HCT116 (cell line): ENCODE results near the gene TUBA4A. TPM values are rescaled to one million over a fixed set of nuclear protein-coding genes. Genes with fewer than 3 reads are reported as not detected.

ENCODE experiments used
- ATAC-seq: fragments of 200-7000 bp; cut with Tn5 transposase; 2 replicates; pipeline ENCODE4 v1.9.1; 2020; ENCODE audit warnings: mild to moderate bottlenecking, moderate library complexity
- BruUV-seq: library from RNA; stranded (reverse); fragments of 400-500 nt; replicated peaks from 2 replicates; lab custom pipeline; 2021; lab: Mats Ljungman, UMichigan
- CTCF ChIA-PET: fragments of 300-600 bp; sonication (Branson Sonifier 250); formaldehyde crosslinking; loops from one replicate; lab custom pipeline; 2021; ENCODE audit warnings: antibody characterized with exemption; lab: Charles Lee
- POLR2A ChIA-PET: fragments of 300-600, 350-600 bp; sonication (Branson Sonifier 250); formaldehyde crosslinking; loops from one replicate; lab custom pipeline; 2021; ENCODE audit warnings: antibody characterized with exemption; lab: Charles Lee
- RAD21 ChIA-PET, 2 experiments: fragments of 300-600 bp; sonication (Branson Sonifier 250); formaldehyde crosslinking; loops; one replicate each; lab custom pipeline; 2023; ENCODE audit warnings: low total read pairs in 2 of 2; ENCODE audit not compliant: uncharacterized antibody in 2 of 2, unreplicated experiment in 2 of 2, low non-redundant PET in 1 of 2; lab: Charles Lee
- DNase-seq: peaks from one replicate; pipeline ENCODE4 v3.0.0-alpha.2; 2010; ENCODE audit warnings: low read depth, low spot score
- H2AFZ ChIP-seq: fragments of 200-600 bp; shearing (Covaris generic), sonication (generic); 2 replicates; pipeline ENCODE4 v1.6.1; 2017; ENCODE audit warnings: low read depth, mixed run types, mixed read lengths, antibody characterized with exemption, low read length; ENCODE audit not compliant: poor library complexity, severe bottlenecking
- H3K27ac ChIP-seq: 2 replicates; pipeline ENCODE4 v1.5.1; 2012; ENCODE audit warnings: low read depth, low read length
- H3K27me3 ChIP-seq: fragments of 200-600 bp; sonication (generic); 2 replicates; pipeline ENCODE4 v1.6.1; 2016; ENCODE audit warnings: mixed run types, low read length, mixed read lengths; ENCODE audit not compliant: insufficient read depth
- H3K36me3 ChIP-seq, 2 experiments: fragments of 200-500 bp in 1 of 2; fragments of 200-600 bp in 1 of 2; sonication (Bioruptor generic) in 1 of 2; sonication (generic) in 1 of 2; 2 replicates each; pipeline versions ENCODE4 v1.5.1 to v1.6.1; 2014 to 2016; ENCODE audit warnings: low read length in 2 of 2, inconsistent platforms in 1 of 2, mixed read lengths in 1 of 2, mixed run types in 1 of 2; ENCODE audit not compliant: insufficient read depth in 2 of 2, control insufficient read depth in 1 of 2
- H3K4me1 ChIP-seq, 2 experiments: fragments of 200-600 bp in 1 of 2; sonication (generic) in 1 of 2; 2 replicates each; pipeline versions ENCODE4 v1.5.1 to v1.6.1; 2012 to 2017; ENCODE audit warnings: low read length in 2 of 2, inconsistent platforms in 1 of 2, mild to moderate bottlenecking in 1 of 2, mixed read lengths in 1 of 2, mixed run types in 1 of 2, moderate library complexity in 1 of 2; ENCODE audit not compliant: insufficient read depth in 2 of 2, control insufficient read depth in 1 of 2
- H3K4me2 ChIP-seq: fragments of 200-600 bp; sonication (generic); 2 replicates; pipeline ENCODE4 v1.6.1; 2017; ENCODE audit warnings: mixed run types, low read length, mixed read lengths
- H3K4me3 ChIP-seq, 2 experiments: fragments of 200-600 bp in 1 of 2; sonication (generic) in 1 of 2; replicated peaks in 1 of 2; 2 replicates each; pipeline ENCODE4 v1.5.1; 2011 to 2016; ENCODE audit warnings: low read length in 2 of 2, control low read depth in 1 of 2, low read depth in 1 of 2, mild to moderate bottlenecking in 1 of 2, mixed read lengths in 1 of 2, mixed run types in 1 of 2
- H3K79me2 ChIP-seq: fragments of 200-600 bp; sonication (generic); 2 replicates; pipeline ENCODE4 v1.6.1; 2017; ENCODE audit warnings: mild to moderate bottlenecking, mixed run types, low read length, moderate library complexity, mixed read lengths; ENCODE audit not compliant: insufficient read depth
- H3K9ac ChIP-seq: fragments of 200-600 bp; sonication (generic); 2 replicates; pipeline ENCODE4 v1.6.1; 2016; ENCODE audit warnings: low read length, mixed read lengths
- H3K9me2 ChIP-seq: fragments of 200-600 bp; sonication (generic), shearing (Covaris generic); 2 replicates; pipeline ENCODE4 v1.6.1; 2017; ENCODE audit warnings: mixed run types, mild to moderate bottlenecking, moderate library complexity; ENCODE audit not compliant: insufficient read depth
- H3K9me3 ChIP-seq, 2 experiments: fragments of 200-500 bp in 1 of 2; fragments of 200-600 bp in 1 of 2; sonication (Bioruptor generic) in 1 of 2; sonication (generic) in 1 of 2; 2 replicates each; pipeline ENCODE4 v1.6.1; 2014 to 2017; ENCODE audit warnings: low read length in 2 of 2, mixed read lengths in 2 of 2, inconsistent platforms in 1 of 2, low read depth in 1 of 2, mild to moderate bottlenecking in 1 of 2, mixed run types in 1 of 2, moderate library complexity in 1 of 2; ENCODE audit not compliant: control insufficient read depth in 1 of 2, insufficient read depth in 1 of 2
- H4K20me1 ChIP-seq: fragments of 200-600 bp; sonication (generic), shearing (Covaris generic); 2 replicates; pipeline ENCODE4 v1.6.1; 2017; ENCODE audit warnings: mixed run types, mild to moderate bottlenecking, moderate library complexity; ENCODE audit not compliant: insufficient read depth
- CBX3 ChIP-seq: IDR thresholded peaks from 2 replicates; pipeline ENCODE4 v1.6.1; 2012; ENCODE audit warnings: low read depth
- CEBPB ChIP-seq: IDR thresholded peaks from 2 replicates; pipeline ENCODE4 v1.6.1; 2012; ENCODE audit warnings: low read depth
- EGR1 ChIP-seq: IDR thresholded peaks from 2 replicates; pipeline ENCODE4 v1.6.1; 2012; ENCODE audit warnings: low read depth
- ELF1 ChIP-seq: IDR thresholded peaks from 2 replicates; pipeline ENCODE4 v1.6.1; 2012; ENCODE audit warnings: low read depth, borderline replicate concordance
- EZH2 ChIP-seq: fragments of 200-600 bp; sonication (generic); IDR thresholded peaks from 2 replicates; pipeline ENCODE4 v1.6.1; 2017; ENCODE audit warnings: antibody characterized with exemption, mixed run types
- EZH2phosphoT487 ChIP-seq: fragments of 200-600 bp; IDR thresholded peaks from 2 replicates; pipeline ENCODE4 v1.6.1; 2018; ENCODE audit warnings: antibody characterized with exemption, borderline replicate concordance
- FOSL1 ChIP-seq: IDR thresholded peaks from 2 replicates; pipeline ENCODE4 v1.6.1; 2012; ENCODE audit warnings: low read depth
- JUND ChIP-seq: IDR thresholded peaks from 2 replicates; pipeline ENCODE4 v1.6.1; 2012
- POLR2A ChIP-seq: IDR thresholded peaks from 2 replicates; pipeline ENCODE4 v1.7.0; 2011; ENCODE audit warnings: borderline replicate concordance; ENCODE audit not compliant: insufficient read depth, insufficient read length; ENCODE audit errors: extremely low read depth
- POLR2AphosphoS5 ChIP-seq: IDR thresholded peaks from 2 replicates; pipeline ENCODE4 v1.6.1; 2011; ENCODE audit warnings: mild to moderate bottlenecking, low read depth, low read length, moderate library complexity
- RAD21 ChIP-seq: IDR thresholded peaks from 2 replicates; pipeline ENCODE4 v1.6.1; 2012; ENCODE audit warnings: low read depth, mild to moderate bottlenecking
- REST ChIP-seq: IDR thresholded peaks from 2 replicates; pipeline ENCODE4 v1.6.1; 2012; ENCODE audit warnings: low read depth
- SIN3A ChIP-seq: IDR thresholded peaks from 2 replicates; pipeline ENCODE4 v1.6.1; 2012; ENCODE audit warnings: low read depth
- SP1 ChIP-seq: IDR thresholded peaks from 2 replicates; pipeline ENCODE4 v1.6.1; 2012; ENCODE audit warnings: low read depth
- SRF ChIP-seq: IDR thresholded peaks from 2 replicates; pipeline ENCODE4 v1.6.1; 2012; ENCODE audit warnings: low read depth
- TCF7L2 ChIP-seq: IDR thresholded peaks from 2 replicates; pipeline ENCODE4 v1.7.0; 2011; ENCODE audit warnings: borderline replicate concordance, inconsistent platforms; ENCODE audit not compliant: insufficient read depth, insufficient read length; ENCODE audit errors: extremely low read depth
- YY1 ChIP-seq: IDR thresholded peaks from 2 replicates; pipeline ENCODE4 v1.6.1; 2011; ENCODE audit warnings: low read length, low read depth, moderate library complexity, mild to moderate bottlenecking; ENCODE audit not compliant: insufficient replicate concordance; ENCODE audit errors: extremely low read depth
- ZFX ChIP-seq: fragments of 450-650 bp; IDR thresholded peaks from 2 replicates; pipeline ENCODE4 v1.6.1; 2017
- intact Hi-C: fragments of 100-400 bp; cut with micrococcal nuclease; formaldehyde crosslinking; loops from 2 replicates; pipeline ENCODE4 v1.10.0; 2022
- total RNA-seq: library from RNA; stranded (reverse); gene quantifications from one replicate; pipeline ENCODE4 v1.2.1, GENCODE V29; 2021; ENCODE audit not compliant: unreplicated experiment
- TF ChIP-seq, protein P1 (sequence below): IDR thresholded peaks from 2 replicates; pipeline ENCODE4 v1.6.1; 2011; ENCODE audit warnings: mild to moderate bottlenecking, low read length, moderate library complexity; ENCODE audit not compliant: insufficient replicate concordance; ENCODE audit errors: extremely low read depth
- TF ChIP-seq, protein P2 (sequence below): IDR thresholded peaks from 2 replicates; pipeline ENCODE4 v1.6.1; 2012

The TUBA4A gene
- total RNA-seq, 1 experiment from 2014 or later: 32.7 TPM

DNA sequence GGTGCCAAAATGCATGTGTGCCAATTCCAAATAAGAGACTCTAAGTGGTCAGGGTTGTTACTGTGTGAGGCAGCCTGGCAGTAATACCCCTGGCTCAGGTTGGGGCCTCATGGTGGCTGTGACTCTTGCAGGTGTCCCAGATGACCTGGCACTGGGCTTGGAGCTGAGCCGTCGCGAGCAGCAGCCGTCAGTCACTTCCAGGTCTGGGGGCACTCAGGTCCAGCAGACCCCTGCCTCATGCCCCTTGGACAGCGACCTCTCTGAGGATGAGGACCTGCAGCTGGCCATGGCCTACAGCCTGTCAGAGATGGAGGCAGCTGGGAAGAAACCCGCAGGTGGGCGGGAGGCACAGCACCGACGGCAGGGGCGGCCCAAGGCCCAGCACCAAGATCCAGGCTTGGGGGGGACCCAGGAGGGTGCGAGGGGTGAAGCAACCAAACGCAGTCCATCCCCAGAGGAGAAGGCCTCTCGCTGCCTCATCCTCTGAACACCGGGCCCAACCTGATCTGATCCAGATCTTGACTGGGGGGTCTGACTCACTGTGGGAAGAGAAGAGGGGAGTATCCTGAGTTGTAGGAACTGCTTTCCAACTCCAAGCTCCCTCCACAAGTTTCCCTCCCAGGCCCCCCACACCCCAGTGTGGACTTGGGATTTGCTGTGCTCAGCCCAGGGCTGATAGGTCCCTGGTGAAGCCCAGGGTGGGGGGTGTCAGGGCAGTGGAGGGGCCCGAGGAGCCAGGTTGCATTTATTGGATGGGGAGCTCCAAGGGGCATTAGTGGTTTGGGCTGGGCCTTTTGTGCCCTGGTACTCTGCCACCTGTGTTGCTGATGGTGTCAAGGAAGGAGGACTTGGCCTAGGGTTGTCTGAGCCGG, 31.0 kb upstream of the TUBA4A start:
- ChIA-PET POLR2A (no interaction called here), RAD21 (no interaction called here), CTCF (no interaction called here)
- H3K9me2 ChIP-seq: no peaks in the 10 kb centered on the region
- no peaks in the 10 kb centered on the region for H4K20me1 ChIP-seq
- H3K4me1 ChIP-seq: peaks cover 17 to 25% of the 10 kb centered on the region in 2 experiments
- no peak for DNase-seq
- intact Hi-C loops: no loop called here
- no peak for ATAC-seq
- no peak overlapping the region for H2AFZ ChIP-seq
- no peak overlapping the region for H3K4me2 ChIP-seq
- no peak overlapping the region for H3K27ac ChIP-seq
- H3K36me3 ChIP-seq: no peaks in the 10 kb centered on the region
- no peaks in the 10 kb centered on the region for H3K9me3 ChIP-seq
- no peaks in the 10 kb centered on the region for H3K79me2 ChIP-seq
- H3K9ac ChIP-seq: no peak overlapping the region
- H3K27me3 ChIP-seq: no peaks in the 10 kb centered on the region
- no peak overlapping the region for H3K4me3 ChIP-seq
- no peak for TF ChIP-seq FOSL1
- TF ChIP-seq EZH2phosphoT487: no peak
- TF ChIP-seq CEBPB: no peak
- TF ChIP-seq SIN3A: no peak
- TF ChIP-seq POLR2A: no peak
- TF ChIP-seq SRF: no peak
- TF ChIP-seq, protein P1, sequence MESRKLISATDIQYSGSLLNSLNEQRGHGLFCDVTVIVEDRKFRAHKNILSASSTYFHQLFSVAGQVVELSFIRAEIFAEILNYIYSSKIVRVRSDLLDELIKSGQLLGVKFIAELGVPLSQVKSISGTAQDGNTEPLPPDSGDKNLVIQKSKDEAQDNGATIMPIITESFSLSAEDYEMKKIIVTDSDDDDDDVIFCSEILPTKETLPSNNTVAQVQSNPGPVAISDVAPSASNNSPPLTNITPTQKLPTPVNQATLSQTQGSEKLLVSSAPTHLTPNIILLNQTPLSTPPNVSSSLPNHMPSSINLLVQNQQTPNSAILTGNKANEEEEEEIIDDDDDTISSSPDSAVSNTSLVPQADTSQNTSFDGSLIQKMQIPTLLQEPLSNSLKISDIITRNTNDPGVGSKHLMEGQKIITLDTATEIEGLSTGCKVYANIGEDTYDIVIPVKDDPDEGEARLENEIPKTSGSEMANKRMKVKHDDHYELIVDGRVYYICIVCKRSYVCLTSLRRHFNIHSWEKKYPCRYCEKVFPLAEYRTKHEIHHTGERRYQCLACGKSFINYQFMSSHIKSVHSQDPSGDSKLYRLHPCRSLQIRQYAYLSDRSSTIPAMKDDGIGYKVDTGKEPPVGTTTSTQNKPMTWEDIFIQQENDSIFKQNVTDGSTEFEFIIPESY: no peak
- TF ChIP-seq TCF7L2: no peak
- TF ChIP-seq SP1: no peak
- no peak for TF ChIP-seq ZFX
- TF ChIP-seq CBX3: no peak
- TF ChIP-seq POLR2AphosphoS5: no peak
- TF ChIP-seq EGR1: no peak
- no peak for TF ChIP-seq RAD21
- no peak for TF ChIP-seq EZH2
- TF ChIP-seq REST: no peak
- TF ChIP-seq YY1: no peak
- TF ChIP-seq, protein P2, sequence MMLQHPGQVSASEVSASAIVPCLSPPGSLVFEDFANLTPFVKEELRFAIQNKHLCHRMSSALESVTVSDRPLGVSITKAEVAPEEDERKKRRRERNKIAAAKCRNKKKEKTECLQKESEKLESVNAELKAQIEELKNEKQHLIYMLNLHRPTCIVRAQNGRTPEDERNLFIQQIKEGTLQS: no peak
- TF ChIP-seq ELF1: no peak
- no peak for TF ChIP-seq JUND
- BruUV-seq: no TSS peak
